MM.1S (cell line): ENCODE measurements around the gene MGAT5.

Experiments used
- CTCF ChIP-seq: fragments of 300-600 bp; sonication (generic); IDR thresholded peaks from 2 replicates; pipeline ENCODE4 v1.5.1; 2016; ENCODE audit warnings: antibody characterized with exemption, low read length, mixed read lengths
- EZH2 ChIP-seq: fragments of 300-600 bp; sonication (generic); optimal IDR thresholded peaks from 2 replicates; pipeline ENCODE3; 2017; ENCODE audit warnings: low read depth, mild to moderate bottlenecking, antibody characterized with exemption, low read length, mixed read lengths
- EZH2phosphoT487 ChIP-seq: fragments of 300-600 bp; sonication (generic); IDR thresholded peaks from 2 replicates; pipeline ENCODE4 v1.6.1; 2018; ENCODE audit warnings: antibody characterized with exemption, low read length

- no peak for TF ChIP-seq CTCF
- TF ChIP-seq EZH2phosphoT487: no peak
- TF ChIP-seq EZH2: no peak
Measured at GRCh38 chr2:134468776-134469175, 214.9 kb downstream of the MGAT5 start.
